Stimulated activated CD8-positive, alpha-beta memory T cell treated with anti-CD3 and anti-CD28 coated beads, Interleukin-4, amount 100 ng/mL, for 4 hours (primary cell): ENCODE results near the gene SMIM7.
"Not testable (repeated sequence)": the region's sequence is repeated elsewhere in the genome, so short reads cannot be mapped to it uniquely, and the experiment has no call there.

Source experiments
- DNase-seq, 2 donors: peaks; one replicate each; pipeline ENCODE4 v3.0.0-alpha.2; 2020; ENCODE audit warnings: low read depth in 2 of 2, low spot score in 1 of 2

Gene SMIM7

DNA sequence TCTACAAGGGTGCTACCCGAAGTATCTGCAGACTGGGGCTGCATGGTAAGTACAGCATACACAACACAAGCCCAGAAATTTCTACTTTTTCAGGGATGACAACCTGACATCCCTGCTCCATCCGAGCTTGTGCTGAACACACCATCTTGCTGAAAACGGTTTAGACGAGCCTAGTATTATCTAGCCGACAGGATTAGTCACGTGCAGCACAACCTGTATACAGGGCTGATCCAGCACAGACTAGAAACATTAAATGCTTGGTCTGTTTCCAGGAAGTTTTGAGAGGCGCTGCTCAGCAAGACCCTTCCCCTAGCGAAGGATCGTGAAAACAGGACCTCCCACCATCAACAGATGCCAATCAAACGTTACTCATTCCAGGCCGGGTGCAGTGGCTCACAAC is 4.2 kb downstream of the SMIM7 start:
- DNase-seq, result no peak

- no peak for DNase-seq
These were observed 5.3 kb downstream of the SMIM7 start for GRCh38 chr19:16654627-16655026.

DNA sequence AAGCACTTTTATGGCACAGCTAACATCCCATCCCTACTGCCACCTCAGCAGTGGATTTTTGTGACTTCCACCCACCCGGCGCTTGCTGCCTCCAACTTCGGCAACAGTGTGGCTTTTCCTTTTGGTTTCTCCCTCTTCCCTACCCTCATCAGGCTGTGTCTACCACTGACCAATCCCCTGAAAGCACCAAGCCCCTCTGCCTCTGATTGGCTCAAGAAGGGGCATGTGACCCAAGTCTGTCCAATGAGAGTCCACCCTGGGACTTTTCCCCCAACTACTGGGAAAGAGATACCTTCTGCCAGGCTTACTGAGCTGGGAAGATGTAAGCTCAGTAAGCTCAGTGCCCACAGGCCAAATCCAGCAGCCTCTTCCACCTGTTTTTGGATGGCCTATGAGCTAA is 5.8 kb downstream of the SMIM7 start:
- DNase-seq, result no peak

DNA sequence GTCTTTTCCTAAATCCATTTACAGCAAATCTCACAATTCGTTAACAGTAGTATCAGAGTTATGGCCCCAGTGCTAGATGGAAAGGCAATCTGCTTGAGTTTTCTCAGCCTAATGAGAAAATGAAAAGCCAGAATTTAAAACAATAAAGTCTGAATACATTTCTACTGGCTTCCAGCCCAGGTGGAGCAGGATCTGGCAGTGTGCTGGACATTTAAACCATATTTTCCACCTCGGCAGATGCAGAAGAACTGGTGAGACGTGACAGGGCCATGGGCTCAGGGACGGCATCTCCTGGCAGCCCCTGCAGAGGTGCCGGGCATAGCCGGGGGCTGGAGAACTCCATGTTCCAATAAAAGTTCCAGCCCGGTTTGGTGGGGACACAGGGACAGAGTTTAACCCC is 7.1 kb downstream of the SMIM7 start:
- no peak for DNase-seq

DNA sequence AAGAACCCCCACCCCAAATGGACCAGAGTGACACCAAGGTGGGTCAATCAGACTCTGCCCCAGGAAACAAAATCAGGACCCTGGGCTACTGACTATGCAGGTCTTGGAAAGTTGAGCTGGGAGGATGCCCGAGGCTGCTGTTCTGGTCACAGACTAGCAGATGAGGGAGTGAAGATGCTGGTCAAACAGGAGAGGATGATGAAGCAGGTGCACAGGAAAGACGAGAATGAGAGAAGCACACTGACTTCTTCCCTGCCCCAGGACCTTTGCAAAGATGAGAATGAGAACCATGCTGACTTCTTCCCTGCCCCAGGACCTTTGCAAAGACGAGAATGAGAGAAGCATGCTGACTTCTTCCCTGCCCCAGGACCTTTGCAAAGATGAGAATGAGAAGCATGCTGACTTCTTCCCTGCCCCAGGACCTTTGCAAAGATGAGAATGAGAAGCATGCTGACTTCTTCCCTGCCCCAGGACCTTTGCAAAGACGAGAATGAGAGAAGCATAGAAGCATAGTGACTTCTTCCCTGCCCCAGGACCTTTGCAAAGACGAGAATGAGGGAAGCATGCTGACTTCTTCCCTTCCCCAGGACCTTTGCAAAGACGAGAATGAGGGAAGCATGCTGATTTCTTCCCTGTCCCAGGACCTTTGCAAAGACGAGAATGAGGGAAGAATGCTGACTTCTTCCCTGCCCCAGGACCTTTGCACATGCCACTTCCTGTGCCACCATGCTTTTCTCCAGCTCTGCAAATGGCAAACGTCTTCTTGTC is 8.3 kb downstream of the SMIM7 start:
- DNase-seq, result not testable (repeated sequence)

GRCh38 chr19:16650821-16651220 is 9.1 kb downstream of the SMIM7 start:
- DNase-seq, result no peak

- DNase-seq, result no peak
These were observed 10.2 kb downstream of the SMIM7 start for GRCh38 chr19:16649734-16650133.

DNA sequence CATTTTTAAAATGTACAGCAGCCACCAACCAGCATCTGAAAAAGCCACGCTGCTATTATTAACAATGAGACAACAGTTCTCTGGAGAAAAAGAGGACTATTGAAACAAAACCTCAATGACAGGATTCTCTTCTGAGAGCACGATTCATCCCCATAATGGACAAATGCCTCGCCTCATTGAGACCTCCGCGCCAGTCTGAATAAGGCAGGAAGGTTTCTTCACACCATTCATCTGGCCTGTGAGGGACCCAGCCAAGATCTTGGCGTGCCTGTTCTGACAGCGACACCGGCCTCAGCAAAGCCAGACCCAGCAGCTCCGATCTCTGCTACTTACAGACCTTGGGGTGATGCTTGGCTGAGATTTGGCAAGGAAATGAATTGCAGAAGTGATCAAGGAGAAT is 14.8 kb downstream of the SMIM7 start:
- DNase-seq, result no peak

- no peak for DNase-seq
These were observed 18.2 kb downstream of the SMIM7 start for GRCh38 chr19:16641695-16642094.

GRCh38 chr19:16640951-16641350 is 19.0 kb downstream of the SMIM7 start:
- DNase-seq, result no peak

DNA sequence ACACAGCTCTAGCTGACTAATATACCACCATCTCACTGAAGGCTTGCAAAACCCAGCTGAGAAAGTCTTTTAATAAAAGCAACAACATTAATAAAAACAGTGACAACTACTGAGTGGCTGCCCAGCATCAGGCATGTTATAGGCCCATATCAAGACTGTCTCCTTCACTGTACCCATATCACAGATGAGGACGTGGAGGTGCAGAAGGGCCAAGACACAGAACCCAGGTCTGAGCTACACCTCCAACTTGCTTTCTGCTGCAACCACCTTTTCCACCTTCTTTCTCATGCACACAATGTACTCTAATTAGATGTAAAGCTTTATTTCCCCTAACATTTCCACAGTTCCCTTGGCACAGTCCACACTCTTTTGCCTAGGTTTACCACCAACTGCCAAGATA is 21.3 kb downstream of the SMIM7 start:
- no peak for DNase-seq

DNA sequence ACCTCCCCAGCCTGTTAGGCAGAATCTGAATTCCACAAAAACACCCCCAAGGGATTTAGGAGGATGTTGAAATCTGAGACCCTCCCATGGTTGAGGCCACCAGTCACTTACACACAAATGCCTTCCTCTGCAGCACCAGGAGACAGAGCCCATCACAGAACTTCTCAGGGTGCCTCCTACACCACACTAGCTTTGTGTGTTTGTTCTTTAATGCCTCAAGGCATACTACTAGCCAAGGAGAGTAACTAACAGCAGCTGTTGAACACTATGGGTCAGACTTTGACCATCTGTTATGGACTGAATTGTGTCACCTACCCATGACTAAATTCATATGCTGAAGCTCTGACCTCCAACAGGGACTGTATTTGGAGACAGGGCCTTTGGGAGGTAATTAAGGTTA is 22.4 kb downstream of the SMIM7 start:
- DNase-seq, result no peak

GRCh38 chr19:16631465-16631864 is 28.5 kb downstream of the SMIM7 start:
- DNase-seq, result no peak

- no peak for DNase-seq
These were observed 30.8 kb downstream of the SMIM7 start for GRCh38 chr19:16628984-16629691.

DNA sequence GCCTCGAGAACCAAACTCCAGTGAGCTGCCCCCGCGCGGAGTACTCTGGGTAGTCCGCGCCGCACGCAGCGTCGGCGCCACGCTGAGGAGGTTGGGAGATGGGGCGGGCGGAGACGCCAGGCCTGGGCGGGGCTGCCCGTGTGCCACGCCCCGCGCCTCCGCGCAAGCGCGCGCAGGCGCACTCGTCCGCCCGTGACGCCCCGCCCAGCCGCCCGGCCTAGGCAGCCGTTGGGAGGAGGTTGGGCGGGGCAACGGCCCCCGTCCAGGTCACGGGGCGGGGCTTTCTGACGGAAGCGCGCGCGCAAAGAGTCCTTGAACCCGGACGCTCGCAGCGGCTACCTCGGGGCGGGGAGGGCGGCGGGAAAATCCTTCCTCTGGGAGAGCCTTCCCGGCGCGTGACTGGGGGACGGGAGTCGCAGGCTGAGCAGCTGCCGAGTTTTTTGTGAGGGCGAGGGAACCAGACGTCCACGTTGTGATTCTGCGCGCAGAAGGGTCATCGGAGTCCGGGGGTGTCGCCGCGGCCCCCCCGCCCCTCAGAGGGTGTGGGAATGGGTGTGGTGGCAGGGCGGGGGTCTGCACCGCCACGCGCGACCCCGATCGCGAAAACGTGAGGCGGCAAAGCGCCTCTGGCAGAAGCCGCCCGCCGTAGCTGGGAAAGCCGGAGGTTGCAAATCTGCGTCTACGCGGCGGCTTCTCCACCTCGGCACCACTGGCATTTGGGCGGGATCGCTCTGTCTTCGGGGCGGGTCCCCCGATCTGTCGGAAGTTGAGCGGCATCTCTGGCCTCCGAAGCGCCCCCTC is 31.6 kb downstream of the SMIM7 start, which contains the start of gene MED26:
MED26 (minus strand) TSS at position 22 of the 801 bp plus-strand sequence. CDS start 261 bp downstream, outside the sequence.
- peak; percentile 85 to 90 for DNase-seq

GRCh38 chr19:16627928-16628182 is 32.1 kb downstream of the SMIM7 start:
- no peak for DNase-seq

DNA sequence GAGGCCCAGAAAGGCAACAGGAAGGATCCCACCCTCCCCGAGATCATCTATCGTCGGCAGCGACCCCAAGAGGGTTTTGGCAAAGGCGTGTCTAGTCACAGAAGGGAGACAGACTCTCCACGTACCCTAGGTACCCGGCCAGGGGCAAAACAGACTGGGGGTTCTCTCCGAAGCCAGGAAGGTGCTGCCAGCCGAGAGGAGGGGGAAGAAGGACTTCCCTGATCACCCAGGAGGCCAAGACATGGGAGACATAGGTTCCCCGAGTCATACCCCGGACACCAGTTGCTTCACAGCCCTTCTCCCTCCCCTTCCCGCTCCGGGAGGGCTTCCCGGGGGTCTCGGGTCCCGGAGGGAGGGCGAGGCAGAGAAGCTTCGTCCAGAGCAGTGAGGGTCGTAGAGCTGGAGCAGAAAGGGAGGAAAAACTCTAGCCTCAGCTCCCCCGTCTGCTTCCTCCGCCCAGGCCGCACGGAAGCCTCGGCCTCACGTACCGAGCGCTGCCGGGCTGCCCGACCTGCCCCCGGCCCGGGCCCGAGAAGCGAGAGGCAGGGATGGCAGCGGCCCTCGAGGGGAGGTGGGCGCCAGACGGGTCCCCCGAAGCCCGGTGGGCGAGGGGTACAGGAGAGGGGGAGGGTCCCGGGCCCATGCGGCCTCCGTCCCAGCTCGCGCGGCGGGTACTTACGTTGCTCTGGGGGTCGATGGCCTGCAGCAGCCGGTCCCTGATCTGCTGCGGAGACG is 32.6 kb downstream of the SMIM7 start:
- no peak for DNase-seq

- no peak for DNase-seq
These were observed 33.1 kb downstream of the SMIM7 start for GRCh38 chr19:16626796-16627192.

- no peak for DNase-seq
These were observed 34.6 kb downstream of the SMIM7 start for GRCh38 chr19:16625163-16625958.

GRCh38 chr19:16624236-16624635 is 35.7 kb downstream of the SMIM7 start:
- no peak for DNase-seq

DNA sequence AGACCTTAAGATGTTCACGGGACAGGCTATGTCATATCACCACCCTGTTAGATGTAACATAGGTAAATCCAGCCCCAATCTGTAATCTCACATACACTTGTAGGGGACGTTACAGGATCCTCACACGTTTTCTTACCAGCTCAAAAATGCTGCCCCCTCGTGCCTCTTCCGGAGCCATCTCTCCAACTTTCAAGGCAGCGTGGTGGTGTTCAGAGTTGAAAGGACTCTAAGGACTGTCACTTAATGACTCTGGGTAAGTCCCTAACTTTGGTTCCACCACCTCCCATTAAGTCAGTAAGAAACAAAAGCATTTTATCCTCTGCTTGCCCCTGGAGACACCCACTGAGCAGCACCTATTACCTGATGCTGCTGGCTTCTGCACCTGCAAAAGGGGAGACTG is 36.4 kb downstream of the SMIM7 start:
- no peak for DNase-seq
